H9 (cell line): ENCODE measurements around the gene ZDHHC24. TPM values are rescaled to one million over a fixed set of nuclear protein-coding genes. Genes with fewer than 3 reads are reported as not detected.

ENCODE experiments used
- DNase-seq: peaks from one replicate; pipeline ENCODE4 v3.0.0-alpha.2; 2017
- H2AFZ ChIP-seq: one replicate; pipeline ENCODE4 v1.6.1; 2013; ENCODE audit warnings: mild to moderate bottlenecking, low read length, control low read depth, moderate library complexity
- H2AK5ac ChIP-seq: 2 replicates; pipeline ENCODE4 v1.6.1; 2013; ENCODE audit warnings: low read length, control low read depth, mixed read lengths; ENCODE audit not compliant: insufficient read length
- H2BK120ac ChIP-seq: one replicate; pipeline ENCODE4 v1.6.1; 2013; ENCODE audit warnings: low read depth, mild to moderate bottlenecking, low read length, control low read depth, inconsistent platforms; ENCODE audit not compliant: poor library complexity, severe bottlenecking
- H2BK12ac ChIP-seq: 2 replicates; pipeline ENCODE4 v1.6.1; 2013; ENCODE audit warnings: low read length, control low read depth, mixed read lengths, low read depth; ENCODE audit not compliant: insufficient read length
- H2BK15ac ChIP-seq: 2 replicates; pipeline ENCODE4 v1.6.1; 2013; ENCODE audit warnings: low read depth, low read length, control low read depth
- H2BK20ac ChIP-seq: one replicate; pipeline ENCODE4 v1.6.1; 2013; ENCODE audit warnings: low read depth, mild to moderate bottlenecking, low read length, control low read depth, inconsistent platforms; ENCODE audit not compliant: poor library complexity, severe bottlenecking
- H2BK5ac ChIP-seq: 2 replicates; pipeline ENCODE4 v1.6.1; 2013; ENCODE audit warnings: low read length, control low read depth, mixed read lengths; ENCODE audit not compliant: insufficient read length
- H3K14ac ChIP-seq: 2 replicates; pipeline ENCODE4 v1.6.1; 2013; ENCODE audit warnings: low read length, control low read depth; ENCODE audit not compliant: insufficient read depth
- H3K18ac ChIP-seq: 2 replicates; pipeline ENCODE4 v1.6.1; 2013; ENCODE audit warnings: low read depth, mild to moderate bottlenecking, mixed read lengths, low read length, control low read depth; ENCODE audit not compliant: insufficient read length
- H3K23ac ChIP-seq: 2 replicates; pipeline ENCODE4 v1.6.1; 2013; ENCODE audit warnings: low read length, control low read depth, mixed read lengths, low read depth; ENCODE audit not compliant: insufficient read length
- H3K23me2 ChIP-seq: 2 replicates; pipeline ENCODE4 v1.6.1; 2013; ENCODE audit warnings: low read depth, mild to moderate bottlenecking, mixed read lengths, low read length, control low read depth; ENCODE audit not compliant: insufficient read length, poor library complexity, severe bottlenecking
- H3K27ac ChIP-seq: 2 replicates; pipeline ENCODE4 v1.5.1; 2013; ENCODE audit warnings: low read length, control low read depth, mixed read lengths, low read depth; ENCODE audit not compliant: insufficient read length
- H3K27me3 ChIP-seq: 2 replicates; pipeline ENCODE4 v1.6.1; 2013; ENCODE audit warnings: low read length, control low read depth, inconsistent platforms; ENCODE audit not compliant: insufficient read depth
- H3K4ac ChIP-seq: 2 replicates; pipeline ENCODE4 v1.6.1; 2013; ENCODE audit warnings: low read depth, mild to moderate bottlenecking, control low read depth, inconsistent platforms, low read length, moderate library complexity
- H3K4me1 ChIP-seq: 2 replicates; pipeline ENCODE4 v1.6.1; 2013; ENCODE audit warnings: low read length, control low read depth, inconsistent platforms; ENCODE audit not compliant: insufficient read depth
- H3K4me2 ChIP-seq: 2 replicates; pipeline ENCODE4 v1.6.1; 2013; ENCODE audit warnings: low read length, control low read depth, mixed read lengths; ENCODE audit not compliant: insufficient read length, insufficient read depth
- H3K56ac ChIP-seq: 2 replicates; pipeline ENCODE4 v1.6.1; 2013; ENCODE audit warnings: low read depth, mild to moderate bottlenecking, mixed read lengths, low read length, control low read depth; ENCODE audit not compliant: insufficient read length
- H3K79me1 ChIP-seq: 2 replicates; pipeline ENCODE4 v1.6.1; 2013; ENCODE audit warnings: low read depth, mild to moderate bottlenecking, moderate library complexity, low read length, control low read depth, inconsistent platforms; ENCODE audit not compliant: insufficient read depth, poor library complexity, severe bottlenecking
- H3K79me2 ChIP-seq: 2 replicates; pipeline ENCODE4 v1.6.1; 2013; ENCODE audit warnings: low read length, control low read depth, inconsistent platforms; ENCODE audit not compliant: insufficient read depth
- H3K9ac ChIP-seq: 2 replicates; pipeline ENCODE4 v1.6.1; 2013; ENCODE audit warnings: low read length, control low read depth, mixed read lengths; ENCODE audit not compliant: insufficient read length; ENCODE audit errors: extremely low read depth
- H3K9me3 ChIP-seq: one replicate; pipeline ENCODE4 v1.6.1; 2013; ENCODE audit warnings: low read depth, low read length, inconsistent platforms; ENCODE audit not compliant: control insufficient read depth
- H3T11ph ChIP-seq: one replicate; pipeline ENCODE4 v1.6.1; 2013; ENCODE audit warnings: mild to moderate bottlenecking, low read length, control low read depth, inconsistent platforms
- H4K20me1 ChIP-seq: one replicate; pipeline ENCODE4 v1.6.1; 2013; ENCODE audit not compliant: control insufficient read depth, insufficient read length, insufficient read depth
- H4K5ac ChIP-seq: 2 replicates; pipeline ENCODE4 v1.6.1; 2013; ENCODE audit warnings: low read depth, mild to moderate bottlenecking, mixed read lengths, low read length, control low read depth; ENCODE audit not compliant: insufficient read length
- H4K8ac ChIP-seq: replicated peaks from 2 replicates; pipeline ENCODE4 v1.6.1; 2013; ENCODE audit warnings: low read length, control low read depth, mixed read lengths, low read depth; ENCODE audit not compliant: insufficient read length
- H4K91ac ChIP-seq: 2 replicates; pipeline ENCODE4 v1.6.1; 2013; ENCODE audit warnings: low read depth, mild to moderate bottlenecking, moderate library complexity, mixed read lengths, low read length, control low read depth; ENCODE audit not compliant: insufficient read length
- H3K27ac Mint-ChIP-seq, 3 experiments: 2 replicates in 2 of 3; 3 replicates in 1 of 3; pipeline ENCODE4 v1.8.0; 2020 to 2021; ENCODE audit warnings: mixed read lengths in 3 of 3, mild to moderate bottlenecking in 1 of 3, moderate library complexity in 1 of 3
- H3K27me3 Mint-ChIP-seq: 2 replicates; pipeline ENCODE4 v1.8.0; 2021; ENCODE audit warnings: low read depth, mild to moderate bottlenecking, moderate library complexity, mixed read lengths
- H3K36me3 Mint-ChIP-seq, 3 experiments: 2 replicates in 2 of 3; 3 replicates in 1 of 3; pipeline ENCODE4 v1.8.0; 2020 to 2021; ENCODE audit warnings: low read depth in 3 of 3, mixed read lengths in 3 of 3; ENCODE audit not compliant: insufficient read depth in 1 of 3
- H3K4me1 Mint-ChIP-seq, 2 experiments: 2 replicates each; pipeline ENCODE4 v1.8.0; 2020; ENCODE audit warnings: mixed read lengths in 2 of 2
- H3K4me3 Mint-ChIP-seq, 2 experiments: 2 replicates in 1 of 2; 3 replicates in 1 of 2; pipeline ENCODE4 v1.8.0; 2020 to 2021; ENCODE audit warnings: mild to moderate bottlenecking in 2 of 2, mixed read lengths in 2 of 2, moderate library complexity in 1 of 2
- H3K9me3 Mint-ChIP-seq, 2 experiments: 2 replicates in 1 of 2; 3 replicates in 1 of 2; pipeline ENCODE4 v1.8.0; 2020; ENCODE audit warnings: mild to moderate bottlenecking in 2 of 2, mixed read lengths in 2 of 2, moderate library complexity in 1 of 2
- CTCF ChIP-seq: fragments of 200-600 bp; sonication (generic); conservative IDR thresholded peaks from 3 replicates; pipeline ENCODE4 v1.8.0; 2021; ENCODE audit warnings: antibody characterized with exemption, mild to moderate bottlenecking
- WGBS: extraction: QIAGEN DNeasy Blood & Tissue Kit; methylation state at CpG from one replicate; pipeline ENCODE4 v1.1.7; 2013; ENCODE audit warnings: missing lambda C conversion rate, low lambda C conversion rate, mixed read lengths; ENCODE audit not compliant: insufficient read length; ENCODE audit errors: extremely low coverage; 5-methylcytosine and 5-hydroxymethylcytosine counted together
- total RNA-seq: library from RNA; stranded (reverse); gene quantifications from 2 replicates; pipeline ENCODE4 v1.2.1, GENCODE V29; 2021

The ZDHHC24 gene
- total RNA-seq, 1 experiment from 2014 or later = 8.9 TPM

DNA sequence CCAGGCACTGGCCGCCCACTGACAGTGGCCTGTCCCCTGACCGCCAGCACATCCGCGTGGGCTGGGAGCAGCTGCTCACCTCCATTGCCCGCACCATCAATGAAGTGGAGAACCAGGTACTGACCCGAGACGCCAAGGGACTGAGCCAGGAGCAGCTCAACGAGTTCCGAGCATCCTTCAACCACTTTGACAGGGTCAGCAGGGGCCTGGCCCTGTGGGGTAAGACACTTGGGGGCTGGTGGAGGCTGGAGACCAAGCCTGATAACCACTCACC, 16.1 kb upstream of the ZDHHC24 start:
- no peak overlapping the region for H3K4me3 Mint-ChIP-seq
- no peak overlapping the region for H3K56ac ChIP-seq
- no peak overlapping the region for H3K23ac ChIP-seq
- no peaks in the 10 kb centered on the region for H3K27me3 ChIP-seq
- no peak overlapping the region for H2BK20ac ChIP-seq
- no peak overlapping the region for H2BK5ac ChIP-seq
- no peaks in the 10 kb centered on the region for H3K79me1 ChIP-seq
- H3K9me3 ChIP-seq = no peaks in the 10 kb centered on the region
- peaks cover 2% of the 10 kb centered on the region for H3K23me2 ChIP-seq
- no peak overlapping the region for H2BK120ac ChIP-seq
- no peak overlapping the region for H3K4me2 ChIP-seq
- H3K27ac ChIP-seq = no peak overlapping the region
- H3K27ac Mint-ChIP-seq = no peak overlapping the region
- H3K4ac ChIP-seq = no peak overlapping the region
- no peaks in the 10 kb centered on the region for H3K4me1 ChIP-seq
- H4K20me1 ChIP-seq = no peaks in the 10 kb centered on the region
- no peak for DNase-seq
- no peak overlapping the region for H3K14ac ChIP-seq
- peaks cover 15 to 69% (median 65%) of the 10 kb centered on the region in 3 experiments for H3K36me3 Mint-ChIP-seq
- no peak overlapping the region for H4K8ac ChIP-seq
- H2BK12ac ChIP-seq = no peak overlapping the region
- no peak overlapping the region for H3T11ph ChIP-seq
- no peak overlapping the region for H3K9ac ChIP-seq
- no peak overlapping the region for H4K5ac ChIP-seq
- no peak overlapping the region for H4K91ac ChIP-seq
- H2BK15ac ChIP-seq = no peak overlapping the region
- no peak for TF ChIP-seq CTCF
- no CpG with 5 or more reads among the region's 9 CpGs for WGBS
- no peaks in the 10 kb centered on the region for H3K9me3 Mint-ChIP-seq
- no peak overlapping the region for H3K18ac ChIP-seq
- H2AFZ ChIP-seq = no peak overlapping the region
- H3K27me3 Mint-ChIP-seq = peaks cover 2% of the 10 kb centered on the region
- peaks cover 6 to 8% of the 10 kb centered on the region in 2 experiments for H3K4me1 Mint-ChIP-seq
- no peak overlapping the region for H2AK5ac ChIP-seq
- no peaks in the 10 kb centered on the region for H3K79me2 ChIP-seq
